Measurements from ENCODE around the gene MPPED2.

GRCh38 chr11:30405385-30405784 is 180.8 kb downstream of the MPPED2 start:
- TF ChIP-seq CTCF (optimal IDR thresholded peaks at IDR 0.05 in 1 of 3, IDR thresholded peaks at IDR 0.05 in 1 of 3, conservative IDR thresholded peaks at IDR 0.05 in 1 of 3; ENCODE audit: extremely low read depth in 1 of 3, insufficient read depth in 2 of 3, low read length in 3 of 3) (no peak), EZH2 (IDR thresholded peaks at IDR 0.05; ENCODE audit: low read length) (no peak)

Measured in keratinocyte (primary cell).